ENCODE measurements around the gene HK1. TPM values are rescaled to one million over a fixed set of nuclear protein-coding genes. Genes with fewer than 3 reads are reported as not detected.
A peak's percentile ranks its signal among the peaks of the same experiment; 100 is the strongest.

Gene HK1
- total and polyA plus RNA-seq, 2 of the 13 experiments (the other 11 are each of a cell fraction or from before 2014, with no cell fraction given), result 0.29 to 1.5 TPM

GRCh38 chr10:69408318-69409175 is 130.3 kb downstream of the HK1 start (continued):
- TF ChIP-seq HMGXB4 (CRISPR knock-in tag; IDR thresholded peaks at IDR 0.05; ENCODE audit: borderline replicate concordance in 1 of 2, low read depth in 1 of 2), result peak in 1 of 2 experiments; percentile 49; a peak in 2 of 4 replicates
- no peak for TF ChIP-seq ZNF251 (CRISPR knock-in tag; IDR thresholded peaks at IDR 0.05)
- TF ChIP-seq ZNF644 (CRISPR knock-in tag; IDR thresholded peaks at IDR 0.05; ENCODE audit: low read depth), result no peak
- TF ChIP-seq RNF219 (CRISPR knock-in tag; IDR thresholded peaks at IDR 0.05), result no peak
- no peak for TF ChIP-seq SPEN (CRISPR knock-in tag; IDR thresholded peaks at IDR 0.05; ENCODE audit: low read depth)
- no peak for TF ChIP-seq ZNF10 (CRISPR knock-in tag; IDR thresholded peaks at IDR 0.05; ENCODE audit: borderline replicate concordance, low read depth)
- TF ChIP-seq SRY (CRISPR knock-in tag; IDR thresholded peaks at IDR 0.05), result no peak
- no peak for TF ChIP-seq ZNF704 (CRISPR knock-in tag; IDR thresholded peaks at IDR 0.05; ENCODE audit: borderline replicate concordance)
- TF ChIP-seq HNRNPLL (IDR thresholded peaks at IDR 0.05; ENCODE audit: low read depth, low read length, poor library complexity, severe bottlenecking), result peak; percentile 20
- no peak for TF ChIP-seq GTF2F1 (IDR thresholded peaks at IDR 0.05; ENCODE audit: low read length)
- TF ChIP-seq GPBP1L1 (CRISPR knock-in tag; IDR thresholded peaks at IDR 0.05), result no peak
- 0 out of 2 replicates have a peak, but pooled peaks have one; percentile 67 for TF ChIP-seq ZHX1 (CRISPR knock-in tag; IDR thresholded peaks at IDR 0.05; ENCODE audit: low read depth)
- TF ChIP-seq ZNF543 (CRISPR knock-in tag; IDR thresholded peaks at IDR 0.05), result no peak

All from HepG2 (cell line).